AG04449 (cell line): ENCODE measurements around the gene CALML5.
A peak's percentile ranks its signal among the peaks of the same experiment; 100 is the strongest.

Experiments
- CTCF ChIA-PET: fragments of 350-600 bp; formaldehyde crosslinking; extraction: SDS; loops from one replicate; lab custom pipeline; 2021; ENCODE audit warnings: antibody characterized with exemption; lab: Yijun Ruan, JAX
- POLR2A ChIA-PET: fragments of 400-600, 350-600 bp; formaldehyde crosslinking; extraction: SDS; loops from one replicate; lab custom pipeline; 2020; ENCODE audit warnings: antibody characterized with exemption, inconsistent platforms; lab: Yijun Ruan, JAX
- DNase-seq: peaks from one replicate; pipeline ENCODE4 v3.0.0-alpha.2; 2010; ENCODE audit warnings: low read depth, low spot score
- H3K4me3 ChIP-seq: 2 replicates; pipeline ENCODE4 v1.5.1; 2011; ENCODE audit warnings: low read depth, mild to moderate bottlenecking, control low read depth, low read length
- CTCF ChIP-seq: IDR thresholded peaks from one replicate; pipeline ENCODE4 v1.5.1; 2011; ENCODE audit warnings: mild to moderate bottlenecking, moderate library complexity, low read length, control low read depth, inconsistent platforms; ENCODE audit not compliant: insufficient read depth; ENCODE audit errors: missing control alignments

CALML5 gene

DNA sequence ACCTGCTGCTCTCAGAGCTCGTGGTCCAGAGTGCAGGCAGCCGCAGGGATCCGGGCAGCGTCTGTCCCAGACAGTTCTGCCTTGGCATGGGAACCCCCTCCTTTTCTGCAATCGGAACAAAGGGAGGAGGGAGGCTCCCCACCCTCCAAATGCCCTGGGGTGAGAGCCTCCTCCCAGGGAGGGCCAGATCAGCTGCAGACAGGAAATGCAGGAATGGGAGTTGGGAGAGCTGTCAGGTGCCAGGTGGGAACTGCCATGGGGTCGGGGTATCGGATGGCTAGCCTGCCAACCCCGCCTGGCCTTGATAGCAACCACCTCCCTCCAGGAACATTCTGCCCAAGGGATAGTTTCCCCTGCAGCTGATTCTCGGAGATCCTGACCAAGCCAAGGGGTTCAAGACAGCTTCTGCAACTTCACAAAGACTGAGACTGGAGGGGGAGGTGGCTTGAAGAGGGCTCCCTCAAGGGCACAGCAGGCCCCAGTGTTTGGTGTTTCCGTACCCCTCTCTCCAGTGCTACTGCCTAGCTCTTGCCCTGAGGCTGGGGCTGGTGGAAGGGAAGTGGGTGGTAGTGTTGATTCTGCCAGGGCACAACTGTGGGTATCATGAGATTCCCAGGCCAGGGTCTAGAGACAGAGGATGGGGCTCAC is at the start of gene CALML5:
TSS of gene CALML5 (minus strand) at position 78 of the 648 bp plus-strand sequence. CDS start 132 bp downstream, outside the sequence.
- POLR2A ChIA-PET: no interaction called here
- H3K4me3 ChIP-seq: no peak within 1 kb of the TSS
- CTCF ChIA-PET: interaction anchor here (1.1 kb wide), 1 partner anchor 123 kb away, joined by 3 read pairs; no protein-coding TSS in a partner anchor
- no peak for TF ChIP-seq CTCF
- DNase-seq: no peak

DNA sequence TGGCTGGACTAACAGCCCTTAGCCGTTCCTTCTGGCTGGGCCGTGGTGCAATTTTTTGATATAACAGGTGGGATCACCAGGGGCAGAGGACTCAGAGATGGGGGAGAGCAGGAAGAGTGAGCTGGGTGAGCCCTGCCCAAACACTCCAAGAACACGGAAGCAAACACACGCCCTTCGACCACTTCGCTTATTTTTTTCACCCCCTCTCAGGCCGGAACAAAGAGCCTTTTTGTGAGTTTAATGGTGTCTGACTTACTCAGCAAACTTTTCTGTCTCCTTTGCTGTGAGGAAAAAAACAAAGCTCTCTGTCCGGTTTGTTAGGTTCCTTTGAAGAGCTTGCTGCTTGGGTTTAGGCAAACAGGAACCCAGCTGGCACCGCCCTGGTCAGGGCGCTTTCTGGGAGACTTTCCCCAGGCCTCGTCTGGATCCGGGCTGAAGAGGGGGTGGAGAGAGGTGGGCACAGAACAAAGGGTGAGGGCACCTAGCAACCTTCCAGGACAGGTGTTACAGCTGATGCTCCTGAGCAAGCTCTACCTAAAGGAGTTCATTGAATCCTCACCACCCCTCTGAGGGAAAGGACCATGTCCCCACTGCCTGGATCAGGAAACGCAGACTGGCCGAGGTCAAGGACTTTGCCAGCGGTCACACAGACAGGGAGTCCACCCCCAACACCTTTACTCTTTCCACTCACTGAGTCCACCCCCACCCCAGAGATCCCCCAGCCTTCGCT is 48.7 kb upstream of the CALML5 start:
- POLR2A ChIA-PET: interaction anchor here (0.9 to 1.9 kb wide), 7 partner anchors 10 to 100 kb away, joined by 3 to 7 read pairs (median 3); no protein-coding TSS in a partner anchor

GRCh38 chr10:5547681-5547930 is 48.2 kb upstream of the CALML5 start:
- H3K4me3 ChIP-seq: no peak overlapping the region
- ChIA-PET CTCF (interaction anchor here (1.0 to 5.6 kb wide), 3 partner anchors 9 to 86 kb away, joined by 3 to 21 read pairs (median 4); no protein-coding TSS in a partner anchor), POLR2A (interaction anchor here (0.9 kb wide), 1 partner anchor 100 kb away, joined by 3 read pairs; no protein-coding TSS in a partner anchor)
- no peak for DNase-seq
- no peak for TF ChIP-seq CTCF

More for the DNA sequence above, 48.7 kb upstream of the CALML5 start:
- CTCF ChIA-PET: interaction anchor here (0.9 to 5.6 kb wide), 6 partner anchors 9 to 108 kb away, joined by 3 to 21 read pairs (median 4); no protein-coding TSS in a partner anchor
- no peak for DNase-seq
- no peak for TF ChIP-seq CTCF
- H3K4me3 ChIP-seq: no peak overlapping the region

- TF ChIP-seq CTCF: no peak
- H3K4me3 ChIP-seq: no peak overlapping the region
- DNase-seq: no peak
- ChIA-PET CTCF (interaction anchor here (0.9 to 5.6 kb wide), 4 partner anchors 10 to 76 kb away, joined by 3 to 21 read pairs (median 4); no protein-coding TSS in a partner anchor), POLR2A (interaction anchor here (0.6 to 0.9 kb wide), 2 partner anchors 40 to 101 kb away, joined by 3 to 4 read pairs; no protein-coding TSS in a partner anchor)
These were observed 47.7 kb upstream of the CALML5 start for GRCh38 chr10:5546891-5547680.

GRCh38 chr10:5545778-5546710 is 46.7 kb upstream of the CALML5 start:
- DNase-seq: peak; percentile 65
- ChIA-PET POLR2A (interaction anchor here (0.9 to 1.0 kb wide), 2 partner anchors 100 kb away, joined by 3 to 4 read pairs; no protein-coding TSS in a partner anchor), CTCF (interaction anchor here (0.7 to 5.6 kb wide), 6 partner anchors 11 to 104 kb away, joined by 3 to 21 read pairs (median 4); no protein-coding TSS in a partner anchor)
- no peak for TF ChIP-seq CTCF
- H3K4me3 ChIP-seq: no peak overlapping the region
